Effector memory CD4-positive, alpha-beta T cell (primary cell): ENCODE measurements around the gene MMEL1.

Experiments used
- DNase-seq, 3 donors: peaks; one replicate each; pipeline ENCODE4 v3.0.0-alpha.2; 2020
- H3K27ac ChIP-seq: 2 replicates; pipeline ENCODE4 v1.7.0; 2013; ENCODE audit warnings: mild to moderate bottlenecking, low read length, moderate library complexity; ENCODE audit not compliant: insufficient read depth, poor library complexity, severe bottlenecking
- H3K27me3 ChIP-seq: replicated peaks from 2 replicates; pipeline ENCODE4 v1.7.0; 2013; ENCODE audit warnings: mild to moderate bottlenecking, low read length; ENCODE audit not compliant: insufficient read depth, control insufficient read depth, poor library complexity, severe bottlenecking
- H3K36me3 ChIP-seq: 2 replicates; pipeline ENCODE4 v1.7.0; 2013; ENCODE audit warnings: mild to moderate bottlenecking, low read length, moderate library complexity; ENCODE audit not compliant: control insufficient read depth, insufficient read depth
- H3K4me1 ChIP-seq: 2 replicates; pipeline ENCODE4 v1.7.0; 2013; ENCODE audit warnings: low read length, mild to moderate bottlenecking; ENCODE audit not compliant: control insufficient read depth, insufficient read depth, poor library complexity, severe bottlenecking
- H3K4me3 ChIP-seq: 2 replicates; pipeline ENCODE4 v1.7.0; 2013; ENCODE audit warnings: low read length, low read depth, mild to moderate bottlenecking; ENCODE audit not compliant: insufficient read depth, poor library complexity, severe bottlenecking
- H3K9me3 ChIP-seq: 2 replicates; pipeline ENCODE4 v1.7.0; 2013; ENCODE audit warnings: mild to moderate bottlenecking, low read length, moderate library complexity; ENCODE audit not compliant: control insufficient read depth

MMEL1 gene

GRCh38 chr1:2635361-2636010, 2.7 kb upstream of the MMEL1 start:
- no peak for DNase-seq
- Histone ChIP-seq H3K4me1 (no peaks in the 10 kb centered on the region), H3K27ac (no peak overlapping the region), H3K4me3 (no peak overlapping the region), H3K36me3 (no peaks in the 10 kb centered on the region), H3K27me3 (peaks cover 10% of the 10 kb centered on the region), H3K9me3 (no peaks in the 10 kb centered on the region)

GRCh38 chr1:2633936-2634491, 1.2 kb upstream of the MMEL1 start:
- no peak overlapping the region for H3K27ac ChIP-seq
- H3K4me3 ChIP-seq: no peak overlapping the region
- peaks cover 5% of the 10 kb centered on the region for H3K4me1 ChIP-seq
- H3K9me3 ChIP-seq: no peaks in the 10 kb centered on the region
- no peak for DNase-seq
- peaks cover 10% of the 10 kb centered on the region for H3K27me3 ChIP-seq
- no peaks in the 10 kb centered on the region for H3K36me3 ChIP-seq

DNA sequence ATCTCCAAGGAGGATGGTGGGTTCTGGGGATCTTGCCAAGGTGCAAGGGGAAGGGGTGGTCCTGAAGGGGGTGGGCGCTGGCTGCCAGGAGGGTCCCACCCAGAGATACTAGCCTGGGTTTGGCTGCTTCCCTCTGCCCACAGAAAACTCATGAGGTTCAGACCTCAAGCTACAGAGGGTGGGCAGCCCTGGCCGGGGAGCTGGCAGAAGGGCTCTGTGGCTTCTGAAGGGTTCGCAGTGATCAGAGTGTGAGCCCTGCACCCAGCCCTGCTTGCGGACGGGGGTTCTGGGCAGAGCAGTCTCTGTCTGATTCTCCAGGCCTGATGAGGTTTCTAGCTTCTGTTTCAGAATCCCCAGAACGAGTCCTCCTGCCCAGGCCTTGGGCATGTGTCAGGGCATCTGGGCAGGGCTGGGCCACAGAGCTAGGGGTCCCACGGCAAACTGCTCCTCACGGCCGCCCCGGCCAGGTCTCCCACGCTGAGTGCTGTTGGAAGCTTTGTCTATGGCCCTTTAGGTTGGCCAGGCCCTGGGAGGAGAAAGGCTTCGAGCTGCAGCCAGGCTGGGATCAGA, 635 bp upstream of the MMEL1 start:
- Histone ChIP-seq H3K27me3 (peaks cover 11% of the 10 kb centered on the region), H3K27ac (no peak overlapping the region), H3K4me3 (no peak overlapping the region), H3K9me3 (no peaks in the 10 kb centered on the region), H3K36me3 (no peaks in the 10 kb centered on the region), H3K4me1 (peaks cover 8% of the 10 kb centered on the region)
- no peak for DNase-seq

GRCh38 chr1:2632051-2632430, 775 bp downstream of the MMEL1 start:
- no peaks in the 10 kb centered on the region for H3K9me3 ChIP-seq
- no peak overlapping the region for H3K27ac ChIP-seq
- no peaks in the 10 kb centered on the region for H3K36me3 ChIP-seq
- peaks cover 8% of the 10 kb centered on the region for H3K4me1 ChIP-seq
- H3K27me3 ChIP-seq: peaks cover 25% of the 10 kb centered on the region
- DNase-seq: no peak
- no peak overlapping the region for H3K4me3 ChIP-seq

- no peak for DNase-seq
- Histone ChIP-seq H3K27me3 (peaks cover 25% of the 10 kb centered on the region), H3K36me3 (no peaks in the 10 kb centered on the region), H3K4me3 (no peak overlapping the region), H3K9me3 (no peaks in the 10 kb centered on the region), H3K4me1 (peaks cover 8% of the 10 kb centered on the region), H3K27ac (no peak overlapping the region)
Measured at GRCh38 chr1:2631136-2632050, 1.4 kb downstream of the MMEL1 start.

GRCh38 chr1:2630498-2631135, 2.2 kb downstream of the MMEL1 start:
- H3K27ac ChIP-seq: no peak overlapping the region
- peaks cover 28% of the 10 kb centered on the region for H3K27me3 ChIP-seq
- H3K36me3 ChIP-seq: no peaks in the 10 kb centered on the region
- no peaks in the 10 kb centered on the region for H3K9me3 ChIP-seq
- H3K4me1 ChIP-seq: peaks cover 8% of the 10 kb centered on the region
- no peak for DNase-seq
- H3K4me3 ChIP-seq: no peak overlapping the region

- no peak for DNase-seq
- Histone ChIP-seq H3K9me3 (no peaks in the 10 kb centered on the region), H3K4me3 (no peak overlapping the region), H3K4me1 (peaks cover 8% of the 10 kb centered on the region), H3K27me3 (peaks cover 28% of the 10 kb centered on the region), H3K36me3 (no peaks in the 10 kb centered on the region), H3K27ac (no peak overlapping the region)
Measured at GRCh38 chr1:2629627-2630497, 3.0 kb downstream of the MMEL1 start.

- H3K9me3 ChIP-seq: no peaks in the 10 kb centered on the region
- H3K27me3 ChIP-seq: peaks cover 28% of the 10 kb centered on the region
- H3K27ac ChIP-seq: no peak overlapping the region
- no peak overlapping the region for H3K4me3 ChIP-seq
- no peak for DNase-seq
- H3K4me1 ChIP-seq: peaks cover 8% of the 10 kb centered on the region
- H3K36me3 ChIP-seq: no peaks in the 10 kb centered on the region
Measured at GRCh38 chr1:2628933-2629626, 3.7 kb downstream of the MMEL1 start.
